ENCODE results near the gene PRCD.
A peak's percentile ranks its signal among the peaks of the same experiment; 100 is the strongest.

PRCD gene, protein sequence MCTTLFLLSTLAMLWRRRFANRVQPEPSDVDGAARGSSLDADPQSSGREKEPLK

DNA sequence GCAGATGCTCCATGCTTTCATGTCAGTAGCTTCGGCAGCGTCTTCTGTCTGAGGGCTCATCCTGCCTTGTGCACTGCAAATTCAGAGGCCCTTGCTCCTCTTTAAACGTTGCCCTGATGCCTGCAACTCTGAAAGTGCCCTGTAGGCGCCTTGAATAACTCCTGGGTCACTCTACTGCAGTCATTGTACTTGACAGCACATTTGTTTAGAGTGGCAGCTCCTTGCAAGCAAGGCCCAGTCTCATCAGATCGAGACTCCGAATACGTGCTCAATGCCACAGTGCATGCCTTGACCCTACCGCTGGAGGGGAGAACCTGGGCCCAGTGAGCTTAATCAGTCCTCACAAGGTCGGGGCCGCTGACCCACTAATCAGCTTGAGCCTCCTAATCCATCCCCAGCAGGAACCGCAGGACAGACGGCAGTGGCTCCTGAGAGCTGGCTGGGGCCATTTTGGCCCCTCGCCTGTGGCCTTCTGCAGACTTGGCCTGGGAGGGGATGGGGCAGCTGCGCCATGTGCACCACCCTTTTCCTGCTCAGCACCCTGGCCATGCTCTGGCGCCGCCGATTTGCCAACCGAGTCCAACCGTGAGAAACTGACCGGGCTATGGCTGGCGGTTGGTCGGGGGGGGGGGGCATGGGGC, at the start of gene PRCD:
Gene PRCD, plus strand, starts transcription at position 414 of the 641 bp plus-strand sequence. Its CDS starts 98 bp downstream, at position 512.
- Histone ChIP-seq H3K36me3 (ENCODE audit: insufficient read depth, low read length) (no peaks in the 10 kb centered on the region), H3K4me3 (ENCODE audit: low read depth in 1 of 2, low read length in 2 of 2) (peak within 1 kb of the TSS; percentile 64 to 68), H3K27ac (ENCODE audit: low read depth, low read length) (peak within 1 kb of the TSS; percentile 56), H3K9ac (ENCODE audit: low read length) (no peak within 1 kb of the TSS), H3K9me3 (ENCODE audit: low read length) (no peaks in the 10 kb centered on the region), H3K4me1 (ENCODE audit: insufficient read depth, low read length) (peaks cover 15% of the 10 kb centered on the region), H3K27me3 (ENCODE audit: control insufficient read depth in 1 of 2, insufficient read depth in 2 of 2, low read length in 2 of 2) (peaks cover 0 to 33% of the 10 kb centered on the region in 2 donors)

DNA sequence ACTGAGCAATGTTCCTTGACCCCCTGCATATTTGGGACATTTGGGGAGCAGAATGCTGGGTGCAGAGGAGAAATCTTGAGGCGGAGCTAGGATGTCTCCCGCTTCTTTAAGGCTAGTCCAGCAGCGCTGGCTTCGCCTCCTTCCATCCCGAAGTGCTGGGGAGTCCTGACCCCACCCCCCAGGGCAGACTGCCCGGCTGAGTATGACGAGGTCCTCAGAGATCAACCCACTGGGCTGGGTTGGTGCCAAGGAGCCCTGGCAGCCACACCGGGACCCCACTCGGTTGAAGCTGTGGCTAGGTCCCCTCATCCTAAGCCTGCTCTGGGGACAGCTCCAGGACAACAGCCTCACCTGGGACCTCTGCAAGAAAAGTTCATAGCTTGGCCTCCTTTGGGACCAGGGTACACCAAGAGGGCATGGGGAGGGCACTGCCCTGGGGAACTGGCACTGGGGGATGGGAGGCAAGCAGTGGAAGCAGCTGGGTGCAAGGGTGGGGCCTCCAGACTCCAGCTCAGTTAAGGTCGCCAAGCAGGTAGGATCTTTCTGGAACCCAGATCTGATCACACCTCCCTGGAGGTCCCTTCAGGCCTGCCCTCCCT, 49.6 kb upstream of the PRCD start:
- Histone ChIP-seq H3K4me3 (ENCODE audit: low read depth in 1 of 2, low read length in 2 of 2) (no peak overlapping the region), H3K9me3 (ENCODE audit: low read length) (no peaks in the 10 kb centered on the region), H3K27ac (ENCODE audit: low read depth, low read length) (no peak overlapping the region), H3K36me3 (ENCODE audit: insufficient read depth, low read length) (no peaks in the 10 kb centered on the region), H3K27me3 (ENCODE audit: control insufficient read depth in 1 of 2, insufficient read depth in 2 of 2, low read length in 2 of 2) (no peaks in the 10 kb centered on the region), H3K9ac (ENCODE audit: low read length) (no peak overlapping the region), H3K4me1 (ENCODE audit: insufficient read depth, low read length) (no peaks in the 10 kb centered on the region)

DNA sequence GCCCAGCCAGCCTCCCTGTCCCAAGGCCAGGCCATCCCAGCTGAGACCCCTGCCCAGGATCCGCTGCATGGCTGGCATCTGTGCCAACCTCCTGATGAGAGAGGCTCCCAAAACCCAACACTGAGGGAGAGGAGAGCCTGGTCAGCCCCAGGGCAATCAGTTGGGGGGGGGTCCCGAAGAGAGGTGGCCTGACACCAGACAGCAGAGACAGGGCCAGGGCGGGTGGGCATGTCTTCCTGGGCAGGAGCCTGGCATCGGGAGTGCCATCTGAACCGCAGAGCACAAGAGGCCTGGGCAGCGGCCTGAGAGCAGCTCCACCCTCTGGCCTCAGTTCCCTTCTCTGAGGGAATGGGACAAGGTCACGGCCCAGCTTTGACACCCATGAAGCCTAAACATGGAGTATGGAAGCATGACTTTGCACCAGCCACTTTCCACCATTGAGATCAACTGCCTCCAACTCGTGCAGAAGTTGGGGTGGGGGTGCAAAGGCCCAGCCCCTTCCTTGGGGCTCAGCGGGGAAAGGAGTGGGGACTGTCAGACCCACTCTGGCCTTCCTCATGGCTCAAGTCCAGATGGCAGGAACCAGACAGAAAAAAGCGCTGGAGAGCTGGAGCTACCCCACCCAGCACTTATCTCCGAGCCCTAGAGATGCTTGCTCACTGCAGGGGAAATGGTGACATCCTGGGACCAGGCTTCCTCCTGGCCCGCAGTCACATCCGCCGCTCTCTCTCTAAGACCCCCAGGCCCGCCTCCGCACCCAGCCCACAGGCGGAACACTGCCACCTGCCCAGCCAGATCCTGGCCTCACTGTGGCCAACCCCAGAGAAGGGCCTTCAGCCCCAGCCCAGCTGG, 48.3 kb upstream of the PRCD start:
- H3K36me3 ChIP-seq (ENCODE audit: insufficient read depth, low read length): no peaks in the 10 kb centered on the region
- no peaks in the 10 kb centered on the region for H3K27me3 ChIP-seq (ENCODE audit: control insufficient read depth in 1 of 2, insufficient read depth in 2 of 2, low read length in 2 of 2)
- H3K9me3 ChIP-seq (ENCODE audit: low read length): no peaks in the 10 kb centered on the region
- H3K4me1 ChIP-seq (ENCODE audit: insufficient read depth, low read length): peaks cover 3% of the 10 kb centered on the region
- H3K4me3 ChIP-seq (ENCODE audit: low read depth in 1 of 2, low read length in 2 of 2): no peak overlapping the region
- H3K9ac ChIP-seq (ENCODE audit: low read length): no peak overlapping the region
- H3K27ac ChIP-seq (ENCODE audit: low read depth, low read length): no peak overlapping the region

DNA sequence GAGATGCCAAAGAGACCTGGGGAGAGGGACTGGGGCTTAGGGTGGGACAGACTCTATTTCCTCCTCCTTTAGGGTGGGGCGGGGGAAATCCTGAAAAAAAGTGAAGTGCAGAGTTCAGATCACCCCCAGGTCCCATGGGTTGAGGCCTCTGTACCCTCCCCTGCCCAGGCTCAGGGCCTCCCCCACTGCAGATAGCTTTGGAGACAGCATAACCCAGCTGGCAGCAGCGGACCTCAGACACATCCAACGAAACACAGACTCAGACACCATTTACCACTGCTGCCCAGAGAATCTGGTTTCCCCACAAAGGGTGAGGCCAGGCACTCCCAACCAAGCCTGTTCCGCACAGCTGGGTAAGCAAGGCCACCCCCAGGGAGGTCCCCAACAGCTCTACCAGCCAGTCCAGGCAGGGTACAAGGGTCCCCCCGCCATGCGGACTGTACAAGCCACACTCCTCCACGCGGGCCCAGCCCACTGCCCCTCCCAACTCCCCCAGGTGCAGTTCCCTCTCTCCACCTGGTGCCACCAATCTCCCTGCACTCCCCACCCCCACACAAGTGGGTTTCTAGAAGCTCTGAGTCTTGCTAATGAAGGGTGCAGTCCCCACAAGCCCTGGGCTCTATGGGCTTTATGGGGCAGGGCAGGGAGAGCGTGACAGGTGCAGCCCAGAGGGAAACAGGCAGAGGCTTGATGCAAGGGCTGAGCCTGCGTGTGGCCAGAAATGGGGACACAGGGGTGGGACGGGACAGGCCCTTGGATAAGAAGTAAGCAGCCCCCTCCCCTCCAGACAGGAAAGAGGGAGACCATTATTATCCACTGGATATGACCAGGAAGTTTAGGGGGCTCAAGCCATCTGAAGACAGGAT, 47.5 kb upstream of the PRCD start:
- Histone ChIP-seq H3K9ac (ENCODE audit: low read length) (no peak overlapping the region), H3K27ac (ENCODE audit: low read depth, low read length) (no peak overlapping the region), H3K4me1 (ENCODE audit: insufficient read depth, low read length) (peaks cover 4% of the 10 kb centered on the region)

DNA sequence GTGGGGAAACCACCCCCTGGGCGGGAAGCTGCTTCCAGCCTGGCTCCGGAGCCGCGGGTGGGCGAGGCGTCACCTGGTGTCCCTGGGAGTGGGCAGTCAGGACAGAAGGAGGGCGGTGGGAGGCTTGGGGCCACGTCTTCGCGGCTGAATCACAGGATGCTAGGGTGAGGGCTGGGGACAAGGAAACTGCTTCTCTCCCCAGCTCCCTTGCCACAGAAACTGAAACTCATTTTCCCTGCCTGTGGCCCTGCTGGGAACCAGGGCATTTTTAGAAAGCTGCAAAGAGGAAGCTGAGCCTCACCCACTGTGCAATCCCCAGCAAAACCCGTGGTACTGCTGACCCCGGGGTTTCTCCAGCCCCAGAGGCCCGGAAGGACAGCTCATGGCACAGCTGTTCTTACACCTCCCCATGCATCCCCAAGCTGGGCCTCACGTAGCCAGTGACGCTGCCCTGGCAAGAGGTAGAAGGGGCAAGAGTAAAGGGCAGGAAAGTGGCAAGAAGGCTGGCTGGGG, 46.8 kb upstream of the PRCD start:
- Histone ChIP-seq H3K36me3 (ENCODE audit: insufficient read depth, low read length) (no peaks in the 10 kb centered on the region), H3K9me3 (ENCODE audit: low read length) (no peaks in the 10 kb centered on the region), H3K4me1 (ENCODE audit: insufficient read depth, low read length) (peaks cover 11% of the 10 kb centered on the region), H3K27ac (ENCODE audit: low read depth, low read length) (no peak overlapping the region), H3K4me3 (ENCODE audit: low read depth in 1 of 2, low read length in 2 of 2) (no peak overlapping the region), H3K27me3 (ENCODE audit: control insufficient read depth in 1 of 2, insufficient read depth in 2 of 2, low read length in 2 of 2) (no peaks in the 10 kb centered on the region), H3K9ac (ENCODE audit: low read length) (no peak overlapping the region)

More for the DNA sequence above, 47.5 kb upstream of the PRCD start:
- H3K4me3 ChIP-seq (ENCODE audit: low read depth in 1 of 2, low read length in 2 of 2): no peak overlapping the region
- H3K36me3 ChIP-seq (ENCODE audit: insufficient read depth, low read length): no peaks in the 10 kb centered on the region
- H3K27me3 ChIP-seq (ENCODE audit: control insufficient read depth in 1 of 2, insufficient read depth in 2 of 2, low read length in 2 of 2): no peaks in the 10 kb centered on the region
- no peaks in the 10 kb centered on the region for H3K9me3 ChIP-seq (ENCODE audit: low read length)

DNA sequence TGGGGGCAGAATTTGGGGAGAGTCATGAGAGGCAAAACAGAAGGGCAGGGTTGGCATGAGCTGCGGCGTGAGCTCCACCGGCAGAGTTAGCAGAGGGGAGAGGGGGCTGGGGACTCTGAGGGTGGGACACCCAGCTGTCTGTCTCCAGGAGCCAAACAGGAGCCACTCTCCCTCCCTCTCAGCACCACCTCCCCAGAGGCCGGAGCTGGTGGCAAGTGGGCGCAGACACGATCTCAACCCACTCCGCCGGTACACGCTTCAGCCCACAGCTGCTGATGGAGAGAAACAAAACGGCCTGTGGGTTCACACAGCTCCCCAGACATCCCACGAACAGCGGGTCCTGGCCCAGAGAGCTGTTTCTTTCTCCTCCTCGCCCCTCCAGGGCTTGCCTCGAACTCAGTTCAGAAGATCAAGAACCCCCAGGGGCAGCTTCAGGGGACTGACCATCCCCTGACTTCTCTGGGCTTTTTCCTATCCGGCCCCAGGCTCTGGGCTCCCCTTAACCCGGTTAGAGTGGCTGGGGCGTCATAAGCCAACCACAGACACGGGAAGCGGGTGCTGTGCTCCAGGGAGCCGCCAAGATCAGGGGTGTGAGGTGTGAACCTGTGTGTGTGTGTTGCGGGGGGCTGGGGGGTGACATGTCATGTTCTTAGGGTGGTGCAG, 46.2 kb upstream of the PRCD start:
- H3K27me3 ChIP-seq (ENCODE audit: control insufficient read depth in 1 of 2, insufficient read depth in 2 of 2, low read length in 2 of 2): no peaks in the 10 kb centered on the region
- no peaks in the 10 kb centered on the region for H3K36me3 ChIP-seq (ENCODE audit: insufficient read depth, low read length)
- no peaks in the 10 kb centered on the region for H3K9me3 ChIP-seq (ENCODE audit: low read length)
- no peak overlapping the region for H3K4me3 ChIP-seq (ENCODE audit: low read depth in 1 of 2, low read length in 2 of 2)
- peaks cover 17% of the 10 kb centered on the region for H3K4me1 ChIP-seq (ENCODE audit: insufficient read depth, low read length)
- H3K9ac ChIP-seq (ENCODE audit: low read length): no peak overlapping the region
- no peak overlapping the region for H3K27ac ChIP-seq (ENCODE audit: low read depth, low read length)

DNA sequence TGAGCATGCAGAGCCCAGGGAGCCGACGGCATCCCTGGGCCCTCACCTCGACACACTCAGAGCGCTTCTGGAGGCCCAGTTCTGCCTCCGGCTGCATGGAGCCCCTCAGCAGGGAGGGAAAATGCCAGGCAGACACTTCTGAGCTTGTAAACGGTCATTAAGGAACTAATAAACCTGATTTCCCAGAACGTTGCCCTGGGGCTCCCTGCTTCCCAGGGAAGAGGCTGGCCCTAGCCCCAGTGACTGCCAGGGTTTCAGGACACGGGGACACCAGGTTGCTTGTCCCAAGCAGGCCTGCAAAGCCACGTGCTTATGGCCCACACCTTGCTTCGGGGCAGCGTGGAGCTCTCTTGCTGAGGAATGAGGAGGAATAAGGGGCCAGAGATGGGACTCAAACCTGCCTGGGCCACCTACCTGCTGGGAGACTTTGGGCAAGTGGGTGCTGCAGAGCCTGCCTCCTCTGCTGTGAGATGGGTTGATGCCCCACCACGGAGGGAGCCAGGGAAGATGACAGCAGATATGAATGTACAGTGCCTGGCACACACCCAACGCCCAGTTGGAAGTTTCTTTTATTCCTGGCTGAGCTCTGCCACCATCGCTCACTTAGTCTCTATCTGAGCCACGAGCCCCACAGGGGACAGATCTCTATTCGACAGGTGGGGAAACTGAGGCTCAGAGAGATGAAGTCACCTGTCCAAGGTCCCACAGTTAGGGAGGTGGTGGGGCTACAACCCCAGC, 44.0 kb upstream of the PRCD start:
- H3K9ac ChIP-seq (ENCODE audit: low read length): no peak overlapping the region
- H3K9me3 ChIP-seq (ENCODE audit: low read length): no peaks in the 10 kb centered on the region
- no peaks in the 10 kb centered on the region for H3K36me3 ChIP-seq (ENCODE audit: insufficient read depth, low read length)
- no peak overlapping the region for H3K27ac ChIP-seq (ENCODE audit: low read depth, low read length)
- no peak overlapping the region for H3K4me3 ChIP-seq (ENCODE audit: low read depth in 1 of 2, low read length in 2 of 2)
- H3K27me3 ChIP-seq (ENCODE audit: control insufficient read depth in 1 of 2, insufficient read depth in 2 of 2, low read length in 2 of 2): no peaks in the 10 kb centered on the region
- peaks cover 25% of the 10 kb centered on the region for H3K4me1 ChIP-seq (ENCODE audit: insufficient read depth, low read length)

DNA sequence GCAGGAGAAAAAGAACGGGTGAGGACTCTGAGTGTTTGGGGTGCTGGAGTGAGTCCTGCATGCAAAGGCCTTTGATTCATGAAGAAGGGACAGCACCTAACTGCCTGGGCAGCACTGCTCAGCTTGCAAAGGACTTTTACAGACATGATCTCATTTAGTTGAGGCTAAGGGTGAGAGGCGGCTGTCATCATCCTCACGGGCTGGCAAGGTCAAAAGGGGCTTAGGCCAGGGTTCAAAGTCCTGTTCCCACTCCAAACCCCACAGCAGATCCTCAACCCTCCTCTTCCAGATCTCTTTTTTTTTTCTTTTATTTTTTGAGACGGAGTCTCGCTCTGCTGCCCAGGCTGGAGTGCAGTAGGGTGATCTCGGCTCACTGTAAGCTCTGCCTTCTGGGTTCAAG, 43.4 kb upstream of the PRCD start:
- no peak overlapping the region for H3K27ac ChIP-seq (ENCODE audit: low read depth, low read length)
- H3K9me3 ChIP-seq (ENCODE audit: low read length): no peaks in the 10 kb centered on the region
- no peak overlapping the region for H3K4me3 ChIP-seq (ENCODE audit: low read depth in 1 of 2, low read length in 2 of 2)
- peaks cover 25% of the 10 kb centered on the region for H3K4me1 ChIP-seq (ENCODE audit: insufficient read depth, low read length)
- H3K36me3 ChIP-seq (ENCODE audit: insufficient read depth, low read length): no peaks in the 10 kb centered on the region
- no peak overlapping the region for H3K9ac ChIP-seq (ENCODE audit: low read length)
- no peaks in the 10 kb centered on the region for H3K27me3 ChIP-seq (ENCODE audit: control insufficient read depth in 1 of 2, insufficient read depth in 2 of 2, low read length in 2 of 2)

DNA sequence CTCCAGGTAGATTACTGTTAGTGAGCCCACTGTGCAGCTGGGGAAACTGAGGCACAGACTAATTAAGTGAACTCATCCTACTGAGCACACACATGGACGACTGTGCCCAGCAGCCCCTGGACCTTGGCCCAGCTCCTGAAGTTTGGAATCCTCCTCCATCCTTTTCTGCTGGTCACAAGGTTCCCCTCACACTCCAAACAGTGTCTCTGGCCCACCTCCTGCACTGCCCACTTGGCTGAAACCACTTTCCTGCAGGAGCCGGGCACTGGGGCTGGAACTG, 42.2 kb upstream of the PRCD start:
- Histone ChIP-seq H3K4me3 (ENCODE audit: low read depth in 1 of 2, low read length in 2 of 2) (no peak overlapping the region), H3K9me3 (ENCODE audit: low read length) (no peaks in the 10 kb centered on the region), H3K36me3 (ENCODE audit: insufficient read depth, low read length) (no peaks in the 10 kb centered on the region), H3K4me1 (ENCODE audit: insufficient read depth, low read length) (peaks cover 35% of the 10 kb centered on the region), H3K27me3 (ENCODE audit: control insufficient read depth in 1 of 2, insufficient read depth in 2 of 2, low read length in 2 of 2) (no peaks in the 10 kb centered on the region), H3K9ac (ENCODE audit: low read length) (peak overlapping the region; percentile 2), H3K27ac (ENCODE audit: low read depth, low read length) (peak overlapping the region; percentile 30)

Measured in muscle layer of colon (tissue), 2 donors.